Stimulated activated CD8-positive, alpha-beta memory T cell treated with anti-CD3 and anti-CD28 coated beads, Interleukin-4, amount 100 ng/mL, for 1 hour (primary cell): Measurements from ENCODE around the gene SPOCK1.

Experiments
- DNase-seq, 2 donors: peaks; one replicate each; pipeline ENCODE4 v3.0.0-alpha.2; 2020; ENCODE audit warnings: low read depth in 2 of 2, low spot score in 1 of 2

SPOCK1 gene

GRCh38 chr5:137203011-137203632 lies 296.0 kb downstream of the SPOCK1 start:
- DNase-seq, result no peak

- no peak for DNase-seq
Measured at GRCh38 chr5:137201876-137202275, 297.2 kb downstream of the SPOCK1 start.

GRCh38 chr5:137200906-137201700 lies 298.0 kb downstream of the SPOCK1 start:
- no peak for DNase-seq

GRCh38 chr5:137199966-137200365 lies 299.2 kb downstream of the SPOCK1 start:
- DNase-seq, result no peak

DNA sequence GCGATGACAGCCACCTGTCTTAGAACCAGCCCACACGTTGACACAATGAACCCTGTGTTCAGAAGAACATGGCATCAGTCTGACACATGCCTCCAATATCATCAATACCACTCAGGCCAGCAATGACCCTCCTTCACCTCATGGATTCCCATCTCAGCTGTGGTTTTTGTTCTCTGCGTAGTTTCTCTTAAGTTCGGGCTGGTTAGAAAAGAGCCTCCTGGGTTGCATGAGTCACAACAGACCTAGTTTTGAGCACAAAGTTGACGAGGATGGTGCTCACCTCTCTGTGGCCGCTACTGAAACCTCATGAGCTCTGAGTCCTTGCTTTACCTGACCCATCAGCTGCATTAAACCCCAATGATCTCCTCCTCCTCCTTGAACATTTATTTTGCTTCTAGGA lies 299.9 kb downstream of the SPOCK1 start:
- DNase-seq, result no peak

GRCh38 chr5:137195483-137195882 lies 303.6 kb downstream of the SPOCK1 start:
- DNase-seq, result no peak

- DNase-seq, result no peak
Measured at GRCh38 chr5:137194300-137194699, 304.8 kb downstream of the SPOCK1 start.

DNA sequence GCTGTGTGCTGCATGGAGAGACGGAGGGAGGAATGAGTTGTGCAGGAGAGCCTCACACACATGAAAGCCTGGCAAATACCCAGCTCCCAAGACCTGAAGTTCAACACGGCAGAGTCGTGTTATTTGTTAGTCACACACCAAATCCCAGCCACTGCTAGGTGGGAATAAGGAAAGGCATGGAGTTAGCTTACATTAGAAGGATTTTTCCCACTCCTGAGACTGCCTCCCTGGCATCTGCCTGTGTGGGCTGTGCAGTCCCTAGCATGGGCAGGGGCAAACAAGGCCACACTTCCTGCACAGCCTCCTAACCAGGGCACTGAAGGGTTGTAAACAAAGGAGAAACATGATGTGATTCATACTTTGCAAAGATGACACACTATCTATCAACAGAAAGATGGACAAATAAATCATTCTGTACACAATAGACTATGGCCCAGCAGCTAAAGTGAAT lies 306.8 kb downstream of the SPOCK1 start:
- DNase-seq, result no peak

DNA sequence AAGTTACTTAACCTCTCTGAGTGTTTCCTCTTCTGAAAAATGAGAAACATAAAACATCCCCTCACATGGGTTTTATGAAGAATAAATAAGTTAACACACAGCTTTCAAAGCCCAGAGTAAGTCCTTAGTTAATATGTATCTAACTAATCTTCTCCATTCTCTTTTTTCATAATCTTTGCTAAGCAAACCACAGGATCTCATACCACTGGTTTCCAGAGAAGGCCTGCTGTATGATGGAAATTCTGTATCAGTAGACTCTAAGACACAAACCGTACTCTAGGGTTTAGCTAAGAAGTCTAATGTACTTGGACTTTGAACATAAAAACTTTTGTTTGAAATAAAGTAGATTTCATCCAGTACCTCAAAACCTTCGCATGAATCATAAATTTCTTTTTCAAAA lies 307.9 kb downstream of the SPOCK1 start:
- no peak for DNase-seq

DNA sequence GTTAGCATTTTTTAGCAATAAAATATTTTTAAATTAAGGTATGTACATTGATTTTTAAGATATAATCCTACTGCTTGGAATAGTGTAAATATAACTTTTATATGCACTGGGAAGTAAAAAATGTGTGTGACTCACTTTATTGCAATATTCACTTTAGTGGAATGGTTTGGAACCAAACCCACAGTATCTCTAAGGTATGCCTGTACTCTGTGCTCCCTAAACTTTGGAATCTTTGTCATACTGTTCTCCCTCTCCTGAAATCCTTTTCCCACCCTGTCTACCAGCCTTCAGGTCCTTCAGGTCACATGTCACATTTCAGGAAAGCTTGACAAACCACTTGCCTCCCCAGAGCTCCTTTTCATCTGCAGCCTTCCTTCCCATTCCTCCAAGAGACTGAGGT lies 308.7 kb downstream of the SPOCK1 start:
- no peak for DNase-seq

- DNase-seq, result no peak
Measured at GRCh38 chr5:137190031-137190430, 309.1 kb downstream of the SPOCK1 start.

- no peak for DNase-seq
Measured at GRCh38 chr5:137188566-137188965, 310.6 kb downstream of the SPOCK1 start.

- DNase-seq, result no peak
Measured at GRCh38 chr5:137186759-137187461, 312.2 kb downstream of the SPOCK1 start.

GRCh38 chr5:137185193-137185592 lies 313.9 kb downstream of the SPOCK1 start:
- DNase-seq, result no peak

DNA sequence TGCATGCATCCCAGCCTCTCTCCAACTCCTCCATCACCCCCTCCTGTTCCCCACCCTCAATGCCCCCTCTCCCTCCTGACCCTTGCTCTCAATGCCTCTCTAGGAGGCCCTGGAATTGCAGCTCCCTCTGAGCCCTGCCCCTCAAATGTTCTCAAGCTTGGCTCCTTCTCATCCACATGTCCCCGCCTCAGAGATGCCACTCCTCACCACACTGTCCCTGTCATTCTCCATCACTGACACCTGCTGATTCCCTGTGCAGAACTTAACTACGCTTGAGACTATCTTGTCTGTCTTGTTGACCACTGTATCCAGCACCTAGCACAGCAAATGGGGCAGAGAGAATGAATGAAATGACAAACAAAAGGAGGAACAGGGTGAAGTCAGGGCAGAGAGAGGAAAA lies 314.4 kb downstream of the SPOCK1 start:
- DNase-seq, result no peak

DNA sequence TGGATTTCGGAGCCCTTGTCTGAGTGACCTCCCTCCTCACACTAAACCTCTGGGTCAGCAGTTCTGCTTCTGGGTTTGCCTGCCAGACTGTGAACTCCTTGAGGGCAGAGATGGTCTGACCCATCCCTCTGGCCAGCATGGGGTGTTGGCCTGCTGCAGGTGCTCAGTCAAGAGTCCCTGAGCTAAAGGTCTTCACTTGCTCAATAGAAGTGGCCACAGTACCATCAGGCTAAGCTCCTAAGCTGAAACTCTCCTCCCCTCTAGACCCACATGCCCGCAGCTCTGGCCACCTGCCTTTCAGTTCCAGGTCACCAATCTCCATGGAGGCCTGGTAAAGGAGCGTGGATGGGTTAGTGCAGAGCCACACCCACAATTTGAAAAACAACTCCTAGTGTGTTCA lies 316.6 kb downstream of the SPOCK1 start:
- DNase-seq, result no peak

DNA sequence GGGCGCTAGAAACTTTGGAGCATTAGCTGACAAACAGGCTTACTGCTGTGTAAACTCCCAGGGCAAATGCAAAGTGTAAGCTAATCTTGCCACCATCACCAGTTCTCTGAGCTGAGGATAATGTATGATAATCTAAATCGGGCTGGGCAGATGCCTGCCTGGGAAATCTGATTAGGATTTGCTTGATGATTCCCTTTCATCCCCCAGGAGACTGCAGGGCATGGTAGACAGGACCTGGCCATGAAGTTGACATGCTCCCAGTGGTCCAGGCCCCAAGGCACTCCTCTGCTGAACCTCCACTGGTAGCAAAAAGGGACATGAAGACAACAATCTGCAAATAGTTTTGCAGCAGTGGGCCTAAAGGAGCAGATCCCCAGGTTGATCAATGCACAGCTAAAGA lies 317.5 kb downstream of the SPOCK1 start:
- DNase-seq, result no peak

DNA sequence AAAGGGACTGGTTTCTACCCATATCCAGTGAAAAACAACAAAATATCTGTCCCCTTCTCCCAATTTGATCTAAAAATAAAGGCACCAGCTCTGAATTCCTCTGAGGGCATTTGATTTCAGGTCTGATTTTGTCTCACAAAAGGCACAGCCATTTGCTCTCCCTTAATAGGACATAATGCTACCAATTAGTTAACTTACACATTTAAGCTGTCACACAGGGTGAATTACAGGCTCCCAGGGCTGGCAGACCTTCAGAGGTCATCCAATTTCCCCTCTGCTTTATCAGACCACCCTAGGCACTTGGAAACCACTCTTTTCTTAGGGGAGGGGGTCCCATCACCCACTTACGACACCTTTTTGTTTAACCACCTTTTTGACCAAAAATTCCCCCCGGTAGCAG lies 319.9 kb downstream of the SPOCK1 start:
- no peak for DNase-seq

- no peak for DNase-seq
Measured at GRCh38 chr5:137176609-137177008, 322.5 kb downstream of the SPOCK1 start.

DNA sequence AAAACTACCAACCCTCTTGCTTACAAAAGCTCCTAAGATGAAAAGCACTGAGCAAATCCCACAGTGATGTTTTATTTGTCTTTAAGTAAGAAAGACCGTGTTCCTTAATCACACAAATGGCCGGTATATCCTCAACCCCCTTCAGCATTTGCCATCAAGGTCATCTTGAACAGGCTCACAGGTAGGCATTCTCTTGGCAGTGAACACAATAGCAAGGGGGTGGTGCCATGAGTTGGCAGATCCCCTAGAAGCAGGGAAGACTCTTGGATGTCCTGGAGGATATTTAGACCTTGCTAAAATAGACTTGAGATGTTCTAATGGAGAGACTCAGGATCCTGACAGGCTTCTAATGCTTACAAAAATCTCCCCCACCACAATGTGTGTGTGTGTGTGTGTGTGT lies 323.0 kb downstream of the SPOCK1 start:
- DNase-seq, result no peak

DNA sequence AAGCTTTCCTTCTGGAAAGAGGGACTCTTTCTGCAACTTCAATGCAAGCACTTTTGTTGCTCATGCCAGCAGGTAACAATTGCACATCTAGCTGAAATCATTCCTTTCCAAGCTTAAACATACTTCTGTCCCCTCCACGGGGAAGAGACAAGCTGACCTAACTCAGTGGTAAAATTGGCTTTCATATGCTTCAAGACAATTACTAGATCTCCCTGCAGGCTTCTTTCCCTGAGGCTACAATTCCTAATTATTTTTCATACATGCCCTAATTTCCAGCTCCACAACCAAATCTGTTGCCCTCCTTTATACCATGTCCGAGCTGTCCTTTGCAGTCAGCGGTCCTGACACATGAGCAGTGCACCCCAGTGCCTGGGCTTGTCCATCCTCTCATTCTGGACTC lies 324.9 kb downstream of the SPOCK1 start:
- DNase-seq, result no peak

GRCh38 chr5:137172258-137172657 lies 326.9 kb downstream of the SPOCK1 start:
- DNase-seq, result no peak
